Neural cell (in vitro differentiated cells): ENCODE data around the gene CFHR4. TPM values are rescaled to one million over a fixed set of nuclear protein-coding genes. Genes with fewer than 3 reads are reported as not detected.
A peak's percentile ranks its signal among the peaks of the same experiment; 100 is the strongest.
"Not testable (repeated sequence)": the region's sequence is repeated elsewhere in the genome, so short reads cannot be mapped to it uniquely, and the experiment has no call there.

ENCODE experiments used
- H2AFZ ChIP-seq: fragments of 200-600, 300-800 bp; sonication (generic), shearing (Covaris generic); 2 replicates; pipeline ENCODE4 v1.6.0; 2014; ENCODE audit warnings: low read depth, mild to moderate bottlenecking, antibody characterized with exemption, low read length, moderate library complexity
- H3F3A ChIP-seq: fragments of 200-600 bp; shearing (Covaris generic); 2 replicates; pipeline ENCODE4 v1.6.1; 2016; ENCODE audit warnings: mild to moderate bottlenecking, moderate library complexity, mixed read lengths, antibody characterized with exemption, low read length; ENCODE audit not compliant: insufficient read depth, poor library complexity, severe bottlenecking
- H3K27ac ChIP-seq: fragments of 200-600, 300-800 bp; sonication (generic), shearing (Covaris generic); 2 replicates; pipeline ENCODE4 v1.5.1; 2014; ENCODE audit warnings: mild to moderate bottlenecking, low read length, moderate library complexity
- H3K27me3 ChIP-seq: fragments of 300-800, 200-600 bp; sonication (generic), shearing (Covaris generic); 2 replicates; pipeline ENCODE4 v1.6.0; 2014; ENCODE audit warnings: mild to moderate bottlenecking, low read depth, low read length, moderate library complexity; ENCODE audit not compliant: insufficient read depth
- H3K36me3 ChIP-seq: fragments of 300-800, 200-600 bp; sonication (generic), shearing (Covaris generic); 2 replicates; pipeline ENCODE4 v1.5.1; 2014; ENCODE audit warnings: mild to moderate bottlenecking, antibody characterized with exemption, low read length, moderate library complexity; ENCODE audit not compliant: insufficient read depth
- H3K4me2 ChIP-seq: fragments of 300-800, 200-600 bp; sonication (generic), shearing (Covaris generic); 2 replicates; pipeline ENCODE4 v1.6.0; 2014; ENCODE audit warnings: mild to moderate bottlenecking, low read length
- H3K4me3 ChIP-seq: fragments of 300-800, 200-600 bp; sonication (generic), shearing (Covaris generic); 2 replicates; pipeline ENCODE4 v1.5.1; 2014; ENCODE audit warnings: mild to moderate bottlenecking, low read length, moderate library complexity
- H3K79me2 ChIP-seq: fragments of 200-600 bp; shearing (Covaris generic); replicated peaks from 2 replicates; pipeline ENCODE4 v1.6.0; 2014; ENCODE audit warnings: mild to moderate bottlenecking, low read length, moderate library complexity; ENCODE audit not compliant: insufficient read depth
- H3K9ac ChIP-seq: fragments of 300-800, 200-600 bp; sonication (generic), shearing (Covaris generic); 2 replicates; pipeline ENCODE4 v1.6.1; 2016; ENCODE audit warnings: mild to moderate bottlenecking, low read length, mixed read lengths
- H3K9me2 ChIP-seq: fragments of 200-600 bp; shearing (Covaris generic); 2 replicates; pipeline ENCODE4 v1.6.1; 2016; ENCODE audit warnings: mild to moderate bottlenecking, low read length, mixed read lengths; ENCODE audit not compliant: insufficient read depth
- H3K9me3 ChIP-seq: fragments of 200-600, 300-800 bp; sonication (generic), shearing (Covaris generic); 2 replicates; pipeline ENCODE4 v1.6.1; 2016; ENCODE audit warnings: mild to moderate bottlenecking, mixed run types, low read length, moderate library complexity, mixed read lengths
- H4K20me1 ChIP-seq: fragments of 200-600 bp; shearing (Covaris generic); 2 replicates; pipeline ENCODE4 v1.6.1; 2016; ENCODE audit warnings: mild to moderate bottlenecking, mixed run types; ENCODE audit not compliant: insufficient read depth
- EP300 ChIP-seq: fragments of 450-650 bp; conservative IDR thresholded peaks from 2 replicates; pipeline ENCODE4 v1.6.1; 2014; ENCODE audit warnings: antibody characterized with exemption, mild to moderate bottlenecking, moderate library complexity; ENCODE audit not compliant: poor library complexity, severe bottlenecking
- EZH2 ChIP-seq: fragments of 200-600, 300-800 bp; shearing (Covaris generic), sonication (generic); IDR thresholded peaks from 2 replicates; pipeline ENCODE4 v1.6.1; 2014; ENCODE audit warnings: antibody characterized with exemption, low read length, borderline replicate concordance, mild to moderate bottlenecking; ENCODE audit not compliant: insufficient read depth, poor library complexity, severe bottlenecking
- MXI1 ChIP-seq: fragments of 450-650 bp; conservative IDR thresholded peaks from 2 replicates; pipeline ENCODE4 v1.6.1; 2014; ENCODE audit warnings: antibody characterized with exemption, mild to moderate bottlenecking; ENCODE audit not compliant: poor library complexity, severe bottlenecking
- POLR2AphosphoS5 ChIP-seq: IDR thresholded peaks from 2 replicates; pipeline ENCODE4 v1.6.1; 2012
- RAD21 ChIP-seq: fragments of 450-650 bp; conservative IDR thresholded peaks from 2 replicates; pipeline ENCODE4 v1.6.1; 2014; ENCODE audit warnings: antibody characterized with exemption, mild to moderate bottlenecking, moderate library complexity
- SMC3 ChIP-seq: fragments of 450-650 bp; conservative IDR thresholded peaks from 2 replicates; pipeline ENCODE4 v1.6.1; 2014; ENCODE audit warnings: antibody characterized with exemption, mild to moderate bottlenecking, moderate library complexity; ENCODE audit not compliant: poor library complexity
- TAF1 ChIP-seq: IDR thresholded peaks from 2 replicates; pipeline ENCODE4 v1.6.1; 2012; ENCODE audit warnings: low read depth
- polyA plus RNA-seq: library from polyadenylated mRNA; depleted of rRNA; stranded (reverse); fragments of >200 nt; gene quantifications from 2 replicates; pipeline ENCODE4 v1.2.3, GENCODE V29; 2014
- TF ChIP-seq, protein P1 (sequence below): fragments of 450-650 bp; IDR thresholded peaks from 2 replicates; pipeline ENCODE4 v1.5.1; 2014; ENCODE audit warnings: antibody characterized with exemption, mild to moderate bottlenecking, moderate library complexity; ENCODE audit not compliant: poor library complexity, severe bottlenecking
- TF ChIP-seq, protein P2 (sequence below): IDR thresholded peaks from 2 replicates; pipeline ENCODE4 v1.6.1; 2012; ENCODE audit warnings: borderline replicate concordance

CFHR4 gene
- polyA plus RNA-seq, 1 donor from 2014 or later = not detected

DNA sequence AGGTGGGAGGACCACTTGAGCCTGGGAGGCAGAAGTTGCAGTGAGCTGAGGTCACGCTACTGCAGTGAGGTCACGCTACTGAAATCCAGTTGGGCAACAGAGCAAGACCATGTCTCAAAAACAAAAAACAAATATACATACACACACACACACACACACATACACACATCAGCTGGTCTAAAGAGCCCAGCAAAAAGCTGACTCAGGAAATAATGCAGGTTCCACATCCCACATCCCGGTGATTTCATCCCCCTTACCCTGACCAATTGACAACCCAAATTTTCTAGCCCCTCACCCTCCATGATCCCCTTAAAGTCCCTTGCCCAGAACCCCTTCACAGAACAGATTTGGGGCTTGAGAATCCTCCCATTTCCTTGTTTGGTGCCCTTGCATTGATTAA lies 11.9 kb upstream of the CFHR4 start:
- Histone ChIP-seq H3K9me3 (no peaks in the 10 kb centered on the region), H3K4me3 (no peak overlapping the region)

DNA sequence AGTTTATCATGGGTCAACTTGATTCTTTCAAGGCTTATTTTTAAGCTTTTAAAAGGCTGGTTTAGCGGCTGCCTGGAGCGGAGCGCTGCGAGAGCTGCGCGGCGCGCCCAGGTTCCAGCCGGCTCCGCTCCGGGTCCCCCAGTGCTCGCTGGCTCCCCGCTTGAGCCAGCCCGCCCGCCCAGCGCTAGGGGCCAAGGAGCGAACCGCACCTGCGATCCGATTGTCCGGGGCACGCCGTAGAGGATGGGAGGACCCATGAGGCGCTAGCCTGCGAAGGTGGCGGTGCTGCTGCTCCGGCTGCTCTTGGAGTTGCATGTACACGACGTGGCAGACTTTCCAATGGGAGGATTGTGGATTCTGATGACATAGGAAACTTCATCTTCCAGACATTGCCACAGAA lies 9.9 kb upstream of the CFHR4 start:
- H3K4me3 ChIP-seq = peak overlapping the region; percentile 66
- no peaks in the 10 kb centered on the region for H3F3A ChIP-seq
- peaks cover 10% of the 10 kb centered on the region for H3K27me3 ChIP-seq
- no peak overlapping the region for H2AFZ ChIP-seq
- H3K4me2 ChIP-seq = no peak overlapping the region
- no peaks in the 10 kb centered on the region for H3K79me2 ChIP-seq
- H4K20me1 ChIP-seq = no peaks in the 10 kb centered on the region
- H3K9ac ChIP-seq = peak overlapping the region; percentile 27
- TF ChIP-seq MXI1 (no peak), RAD21 (no peak)
- TF ChIP-seq, protein P1, sequence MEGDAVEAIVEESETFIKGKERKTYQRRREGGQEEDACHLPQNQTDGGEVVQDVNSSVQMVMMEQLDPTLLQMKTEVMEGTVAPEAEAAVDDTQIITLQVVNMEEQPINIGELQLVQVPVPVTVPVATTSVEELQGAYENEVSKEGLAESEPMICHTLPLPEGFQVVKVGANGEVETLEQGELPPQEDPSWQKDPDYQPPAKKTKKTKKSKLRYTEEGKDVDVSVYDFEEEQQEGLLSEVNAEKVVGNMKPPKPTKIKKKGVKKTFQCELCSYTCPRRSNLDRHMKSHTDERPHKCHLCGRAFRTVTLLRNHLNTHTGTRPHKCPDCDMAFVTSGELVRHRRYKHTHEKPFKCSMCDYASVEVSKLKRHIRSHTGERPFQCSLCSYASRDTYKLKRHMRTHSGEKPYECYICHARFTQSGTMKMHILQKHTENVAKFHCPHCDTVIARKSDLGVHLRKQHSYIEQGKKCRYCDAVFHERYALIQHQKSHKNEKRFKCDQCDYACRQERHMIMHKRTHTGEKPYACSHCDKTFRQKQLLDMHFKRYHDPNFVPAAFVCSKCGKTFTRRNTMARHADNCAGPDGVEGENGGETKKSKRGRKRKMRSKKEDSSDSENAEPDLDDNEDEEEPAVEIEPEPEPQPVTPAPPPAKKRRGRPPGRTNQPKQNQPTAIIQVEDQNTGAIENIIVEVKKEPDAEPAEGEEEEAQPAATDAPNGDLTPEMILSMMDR = peak; percentile 24
- no peak overlapping the region for H3K27ac ChIP-seq
- no peaks in the 10 kb centered on the region for H3K36me3 ChIP-seq
- H3K9me2 ChIP-seq = no peaks in the 10 kb centered on the region
- H3K9me3 ChIP-seq = no peaks in the 10 kb centered on the region

More for the DNA sequence above, 11.9 kb upstream of the CFHR4 start:
- TF ChIP-seq, protein P1 = no peak
- TF ChIP-seq, protein P2, sequence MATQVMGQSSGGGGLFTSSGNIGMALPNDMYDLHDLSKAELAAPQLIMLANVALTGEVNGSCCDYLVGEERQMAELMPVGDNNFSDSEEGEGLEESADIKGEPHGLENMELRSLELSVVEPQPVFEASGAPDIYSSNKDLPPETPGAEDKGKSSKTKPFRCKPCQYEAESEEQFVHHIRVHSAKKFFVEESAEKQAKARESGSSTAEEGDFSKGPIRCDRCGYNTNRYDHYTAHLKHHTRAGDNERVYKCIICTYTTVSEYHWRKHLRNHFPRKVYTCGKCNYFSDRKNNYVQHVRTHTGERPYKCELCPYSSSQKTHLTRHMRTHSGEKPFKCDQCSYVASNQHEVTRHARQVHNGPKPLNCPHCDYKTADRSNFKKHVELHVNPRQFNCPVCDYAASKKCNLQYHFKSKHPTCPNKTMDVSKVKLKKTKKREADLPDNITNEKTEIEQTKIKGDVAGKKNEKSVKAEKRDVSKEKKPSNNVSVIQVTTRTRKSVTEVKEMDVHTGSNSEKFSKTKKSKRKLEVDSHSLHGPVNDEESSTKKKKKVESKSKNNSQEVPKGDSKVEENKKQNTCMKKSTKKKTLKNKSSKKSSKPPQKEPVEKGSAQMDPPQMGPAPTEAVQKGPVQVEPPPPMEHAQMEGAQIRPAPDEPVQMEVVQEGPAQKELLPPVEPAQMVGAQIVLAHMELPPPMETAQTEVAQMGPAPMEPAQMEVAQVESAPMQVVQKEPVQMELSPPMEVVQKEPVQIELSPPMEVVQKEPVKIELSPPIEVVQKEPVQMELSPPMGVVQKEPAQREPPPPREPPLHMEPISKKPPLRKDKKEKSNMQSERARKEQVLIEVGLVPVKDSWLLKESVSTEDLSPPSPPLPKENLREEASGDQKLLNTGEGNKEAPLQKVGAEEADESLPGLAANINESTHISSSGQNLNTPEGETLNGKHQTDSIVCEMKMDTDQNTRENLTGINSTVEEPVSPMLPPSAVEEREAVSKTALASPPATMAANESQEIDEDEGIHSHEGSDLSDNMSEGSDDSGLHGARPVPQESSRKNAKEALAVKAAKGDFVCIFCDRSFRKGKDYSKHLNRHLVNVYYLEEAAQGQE = no peak
- TF ChIP-seq SMC3 = no peak
- no peak for TF ChIP-seq RAD21
- no peak for TF ChIP-seq MXI1
- TF ChIP-seq EZH2 = no peak
- TF ChIP-seq POLR2AphosphoS5 = no peak
- TF ChIP-seq TAF1 = no peak
- no peak for TF ChIP-seq EP300
- no peaks in the 10 kb centered on the region for H3F3A ChIP-seq
- no peaks in the 10 kb centered on the region for H3K9me2 ChIP-seq
- no peaks in the 10 kb centered on the region for H3K36me3 ChIP-seq
- no peak overlapping the region for H2AFZ ChIP-seq
- H3K27ac ChIP-seq = no peak overlapping the region
- H3K27me3 ChIP-seq = peaks cover 10% of the 10 kb centered on the region
- H3K9ac ChIP-seq = no peak overlapping the region
- H4K20me1 ChIP-seq = no peaks in the 10 kb centered on the region
- no peaks in the 10 kb centered on the region for H3K79me2 ChIP-seq
- H3K4me2 ChIP-seq = no peak overlapping the region

DNA sequence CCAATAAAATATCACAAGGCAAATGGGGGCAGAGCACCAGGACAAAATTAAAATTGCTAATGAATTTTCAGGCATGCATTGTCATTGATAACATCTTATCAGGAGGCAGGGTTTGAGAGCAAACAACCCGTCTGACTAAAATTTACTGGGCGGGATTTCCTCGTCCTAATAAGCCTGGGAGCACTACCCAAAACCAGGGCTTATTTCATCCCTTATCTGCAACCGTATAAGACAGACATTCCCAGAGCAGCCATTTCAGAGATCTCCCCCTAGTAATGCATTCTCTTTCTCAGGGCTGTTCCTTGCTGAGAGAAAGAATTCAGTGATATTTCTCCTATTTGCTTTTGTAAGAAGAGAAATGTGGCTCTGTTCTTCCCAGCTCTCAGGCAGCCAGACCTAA lies 1.3 kb upstream of the CFHR4 start:
- not testable (repeated sequence) for H3K27ac ChIP-seq, H3K9ac ChIP-seq, H4K20me1 ChIP-seq, H3K79me2 ChIP-seq, H3K4me3 ChIP-seq, H3K36me3 ChIP-seq, H3K4me2 ChIP-seq, H3K9me2 ChIP-seq, H3K27me3 ChIP-seq, H2AFZ ChIP-seq, H3F3A ChIP-seq, H3K9me3 ChIP-seq
